Hypothalamus (tissue), 51 donors: ENCODE data around the gene SPRTN.
A peak's percentile ranks its signal among the peaks of the same experiment; 100 is the strongest.

Source experiments
- DNase-seq, 51 donors: peaks; one replicate each; lab custom pipeline; 2025; lab: John Stamatoyannopoulos, UW

SPRTN gene

DNA sequence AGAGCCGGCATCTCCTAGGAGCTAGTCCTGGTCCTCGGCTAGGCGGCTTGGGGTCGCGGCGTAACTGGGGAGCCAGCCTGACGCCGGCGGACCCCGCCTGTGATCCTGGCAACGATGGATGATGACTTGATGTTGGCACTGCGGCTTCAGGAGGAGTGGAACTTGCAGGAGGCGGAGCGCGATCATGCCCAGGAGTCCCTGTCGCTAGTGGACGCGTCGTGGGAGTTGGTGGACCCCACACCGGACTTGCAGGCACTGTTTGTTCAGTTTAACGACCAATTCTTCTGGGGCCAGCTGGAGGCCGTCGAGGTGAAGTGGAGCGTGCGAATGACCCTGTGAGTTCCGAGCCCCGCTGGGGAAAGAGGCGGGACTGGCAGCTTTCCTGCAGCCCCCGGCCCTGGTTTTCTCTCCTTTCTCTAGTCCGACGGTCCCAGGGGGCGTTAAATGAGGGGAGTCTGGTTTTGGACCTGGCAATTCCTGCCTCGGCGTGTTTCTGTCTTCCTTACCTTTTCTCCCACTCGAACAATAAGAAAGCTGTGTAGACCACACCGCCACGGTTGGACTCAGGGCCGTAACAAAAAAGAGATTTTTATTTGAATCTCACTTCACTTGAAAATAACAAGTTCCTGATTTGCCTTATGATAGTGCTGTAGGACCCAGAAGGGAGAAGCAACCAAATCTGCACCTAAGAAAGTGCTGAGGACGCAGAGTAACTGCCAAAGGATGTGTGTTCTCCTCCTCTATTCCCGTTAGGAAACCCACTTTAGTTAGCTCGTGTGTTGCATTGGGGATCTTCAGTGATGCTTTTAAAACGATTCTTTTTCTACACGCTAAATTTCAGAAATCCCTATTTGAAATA is at the start of gene SPRTN:
TSS of gene SPRTN (plus strand) at position 24 of the 859 bp plus-strand sequence. CDS start at position 115, 91 bp downstream.
- peak in 5 of 51 donors; percentile 10 to 73 (median 62) for DNase-seq

DNA sequence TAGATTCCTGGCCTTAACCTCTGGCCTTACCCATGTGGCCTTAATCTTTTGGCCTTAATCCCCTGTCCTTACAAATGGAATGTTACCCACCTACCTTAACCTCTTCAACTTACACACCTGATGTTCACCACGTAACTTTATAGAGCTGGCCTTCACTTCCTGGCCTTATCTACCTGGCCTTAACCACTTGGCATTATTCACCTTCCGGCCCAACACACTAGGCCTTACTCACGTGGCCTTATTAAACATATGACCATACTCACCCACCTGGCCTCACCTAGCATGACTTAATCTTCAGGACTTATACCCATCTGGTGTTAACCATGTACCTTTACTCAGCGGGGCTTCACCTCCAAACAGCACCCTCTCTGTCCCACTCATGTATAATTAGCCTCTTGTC is 42.2 kb upstream of the SPRTN start:
- DNase-seq, result no peak

DNA sequence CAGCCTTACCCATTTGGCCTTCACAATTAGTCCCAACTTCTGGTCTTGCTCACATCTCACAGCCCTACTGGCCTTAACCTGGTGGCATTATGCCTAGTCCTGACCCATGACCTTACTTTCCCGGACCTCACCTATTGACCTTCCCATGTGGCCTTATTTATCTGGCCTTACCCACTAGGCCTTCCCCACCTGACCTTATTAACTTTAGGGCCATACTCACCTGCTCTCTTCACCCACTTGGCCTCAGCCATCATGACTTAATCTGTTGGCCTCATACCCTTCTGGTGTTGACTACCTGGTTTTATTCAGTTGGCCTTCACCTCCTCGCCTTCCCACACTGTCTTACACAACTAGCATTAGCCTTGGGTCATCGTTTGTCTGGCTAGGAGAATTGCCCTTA is 36.1 kb upstream of the SPRTN start:
- DNase-seq, result no peak

- DNase-seq, result no peak
Measured at GRCh38 chr1:231310391-231310934, 27.6 kb upstream of the SPRTN start.

- no peak for DNase-seq
Measured at GRCh38 chr1:231311720-231312431, 26.2 kb upstream of the SPRTN start.

DNA sequence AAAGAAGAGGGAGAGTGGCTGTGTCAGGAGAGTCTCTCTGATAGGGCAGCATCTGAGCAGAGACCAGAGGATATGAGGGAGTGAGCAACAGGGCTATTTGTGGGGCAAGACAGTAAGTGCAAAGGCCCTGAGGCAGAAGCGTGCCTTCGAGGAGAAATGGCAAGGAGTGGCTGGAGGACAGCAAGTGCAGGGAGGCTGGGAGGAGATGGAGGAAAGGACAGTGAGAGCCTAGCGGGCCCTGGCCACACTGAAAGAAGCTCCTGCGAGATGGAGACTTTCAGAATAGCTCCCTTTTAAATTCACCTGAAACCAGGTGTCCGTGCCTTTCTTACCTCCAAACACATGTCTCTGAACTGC is 25.7 kb upstream of the SPRTN start:
- DNase-seq, result no peak

DNA sequence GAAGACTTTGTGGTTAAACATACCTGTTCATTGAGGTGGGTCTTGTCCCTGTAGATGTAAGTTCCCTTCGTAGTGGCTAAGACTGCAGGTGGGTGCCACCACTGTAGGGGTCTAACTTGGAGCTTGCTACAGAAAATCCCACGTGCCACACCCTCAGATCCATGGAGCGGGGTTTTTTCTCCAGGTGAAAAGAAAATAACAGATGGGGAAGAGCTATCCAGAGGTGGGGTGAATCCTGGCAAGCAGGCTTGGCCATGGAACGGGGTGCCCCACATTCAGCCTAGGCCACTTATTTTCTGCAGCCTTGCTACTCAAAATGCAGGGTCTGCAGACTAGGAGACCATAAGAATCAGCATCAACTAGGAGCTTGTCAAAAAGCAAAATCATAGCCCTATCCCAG is 24.4 kb upstream of the SPRTN start:
- DNase-seq, result no peak

GRCh38 chr1:231315887-231316286 is 22.2 kb upstream of the SPRTN start:
- DNase-seq, result peak in 1 of 51 donors; percentile 3

- DNase-seq, result no peak
Measured at GRCh38 chr1:231317306-231318014, 20.6 kb upstream of the SPRTN start.

DNA sequence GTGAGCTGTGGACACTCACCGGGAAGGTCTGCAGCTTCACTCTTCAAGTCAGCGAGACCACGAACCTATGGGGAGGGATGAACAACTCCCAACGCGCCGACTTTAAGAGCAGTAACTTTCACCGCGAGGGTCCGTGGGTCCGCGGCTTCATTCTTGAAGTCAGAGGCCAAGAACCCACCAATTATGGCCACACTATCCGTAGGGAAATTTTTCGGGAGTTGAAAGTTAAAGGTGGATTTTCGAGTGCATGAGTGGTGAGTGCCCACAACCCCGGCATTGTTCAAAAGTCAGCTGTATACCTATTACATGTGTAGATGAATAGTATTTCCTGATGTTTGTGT is 20.1 kb upstream of the SPRTN start:
- DNase-seq, result no peak

DNA sequence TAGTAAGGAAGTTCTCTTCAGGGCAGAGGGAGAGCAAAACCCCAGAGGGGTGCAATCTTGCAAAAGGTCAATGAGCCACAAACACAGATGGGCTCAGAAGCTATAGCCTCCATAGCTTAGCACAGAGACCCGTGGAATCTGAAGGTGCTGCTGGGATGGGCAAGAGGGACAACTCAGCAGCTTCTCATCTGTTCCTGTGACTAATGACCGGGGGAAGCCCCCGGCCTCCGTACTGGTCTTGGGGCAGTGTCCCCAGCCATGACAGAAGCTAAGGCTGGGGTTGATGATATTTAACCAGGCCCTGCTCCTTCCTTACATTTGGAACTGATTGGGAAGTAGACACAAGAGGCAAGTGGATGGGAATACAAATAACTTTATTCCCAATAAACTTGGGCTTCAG is 19.5 kb upstream of the SPRTN start:
- no peak for DNase-seq

DNA sequence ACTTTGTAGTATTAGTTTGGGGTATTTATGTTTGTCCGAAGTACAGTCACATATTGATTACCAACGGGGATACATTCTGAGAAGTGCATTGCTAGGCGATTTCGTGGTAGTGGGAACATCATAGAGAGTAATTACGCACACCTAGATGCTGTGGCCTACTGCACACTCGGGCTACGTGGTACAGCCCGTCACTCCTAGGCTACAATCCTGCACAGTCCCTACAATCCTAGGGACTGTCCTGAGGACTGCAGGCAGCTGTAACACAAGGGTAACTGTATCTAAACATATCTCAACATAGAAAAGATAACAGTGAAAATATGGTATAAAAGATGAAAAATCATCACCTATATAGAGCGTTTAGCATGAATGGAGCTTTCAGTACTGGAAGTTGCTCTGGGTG is 19.0 kb upstream of the SPRTN start:
- DNase-seq, result no peak

GRCh38 chr1:231322880-231323530 is 15.1 kb upstream of the SPRTN start:
- DNase-seq, result no peak

DNA sequence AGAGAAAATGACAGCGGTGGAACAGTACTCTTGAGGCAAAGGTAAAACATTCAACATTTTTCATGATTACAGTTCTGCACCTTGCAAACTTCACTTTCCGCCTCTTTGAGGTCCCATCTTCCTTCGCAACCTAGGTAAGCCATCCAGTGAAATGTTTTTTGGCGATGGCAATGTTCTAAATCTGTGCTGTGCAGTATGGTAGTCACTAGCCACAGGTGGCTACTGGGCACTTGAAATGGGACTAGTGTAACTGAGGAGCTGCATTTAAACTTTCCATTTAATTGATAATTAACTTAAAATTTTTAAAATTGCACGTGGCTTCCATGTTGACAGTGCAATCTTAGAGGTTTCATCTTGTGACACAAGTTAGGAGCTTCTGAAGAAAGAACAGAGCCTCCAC is 13.4 kb upstream of the SPRTN start:
- DNase-seq, result no peak

- no peak for DNase-seq
Measured at GRCh38 chr1:231326248-231326647, 11.8 kb upstream of the SPRTN start.

DNA sequence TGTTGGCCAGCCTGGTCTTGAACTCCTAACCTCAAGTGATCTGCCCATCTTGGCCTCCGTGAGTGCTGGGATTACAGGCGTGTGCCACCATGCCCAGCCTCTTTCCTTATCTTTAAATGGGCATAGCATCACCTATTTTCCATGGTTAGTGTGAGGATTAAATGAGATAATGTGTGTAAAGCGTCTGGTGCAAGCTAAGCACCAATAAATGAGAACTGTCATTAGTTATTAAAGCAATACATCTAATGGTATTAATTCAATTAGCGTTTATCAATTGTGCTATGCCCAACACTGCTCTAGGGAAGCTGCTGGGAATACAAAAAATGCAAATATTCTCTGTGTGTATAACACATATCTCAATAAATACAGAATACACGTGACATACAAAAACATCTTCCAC is 10.5 kb upstream of the SPRTN start:
- DNase-seq, result no peak

DNA sequence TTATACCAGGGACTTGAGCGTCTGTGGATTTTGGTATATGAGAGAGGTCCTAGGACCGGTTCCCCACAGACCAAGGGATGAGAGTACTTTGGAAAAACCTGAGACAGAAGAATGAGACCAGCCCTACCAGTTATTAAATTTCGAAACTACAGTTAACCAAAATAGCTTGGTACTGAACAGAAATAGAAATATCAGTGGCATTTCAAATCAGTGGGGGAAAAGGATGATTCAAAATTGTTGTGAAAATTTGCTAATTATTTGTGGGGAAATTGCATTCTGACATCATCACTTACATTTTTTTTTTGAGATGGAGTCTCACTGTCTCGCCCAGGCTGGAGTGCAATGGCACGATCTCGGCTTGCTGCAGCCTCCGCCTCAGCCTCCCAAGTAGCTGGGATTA is 8.6 kb upstream of the SPRTN start:
- DNase-seq, result no peak

GRCh38 chr1:231332761-231333160 is 5.3 kb upstream of the SPRTN start:
- DNase-seq, result no peak

DNA sequence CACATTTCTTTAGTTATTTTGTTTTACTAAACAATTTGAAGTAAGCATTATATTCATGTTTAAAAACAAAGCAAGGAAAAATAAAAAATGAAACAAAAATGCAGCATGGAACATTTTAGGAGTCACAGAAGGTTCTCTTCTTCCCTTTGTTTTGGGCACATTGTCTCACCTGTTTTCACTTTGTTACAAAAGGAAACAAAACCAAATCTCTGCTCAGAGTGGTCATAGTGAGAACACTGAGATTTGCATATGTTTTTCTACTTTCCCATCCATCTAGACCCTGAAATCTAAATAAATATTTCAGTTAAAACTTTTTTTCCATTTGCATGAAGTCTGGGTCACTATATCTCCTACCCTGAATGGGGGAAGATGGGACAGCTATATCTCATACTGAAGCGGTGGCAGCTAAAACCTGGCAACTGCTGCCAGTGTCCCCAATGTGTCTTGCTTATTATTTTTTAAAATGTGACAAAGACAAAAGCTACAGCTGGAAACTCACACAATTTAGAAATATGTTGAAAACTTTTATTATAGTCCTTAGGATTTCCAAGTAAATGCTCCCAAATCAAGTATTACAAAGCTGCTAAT is 3.9 kb upstream of the SPRTN start:
- DNase-seq, result no peak

GRCh38 chr1:231334952-231335351 is 3.1 kb upstream of the SPRTN start:
- DNase-seq, result no peak
